NCI-H2081 (cell line): ENCODE data around the gene PTPN23.
"Not testable (repeated sequence)": the region's sequence is repeated elsewhere in the genome, so short reads cannot be mapped to it uniquely, and the experiment has no call there.

Source experiments
- DNase-seq, 2 experiments: peaks; one replicate each; lab custom pipeline; 2025; lab: John Stamatoyannopoulos, UW

The PTPN23 gene

DNA sequence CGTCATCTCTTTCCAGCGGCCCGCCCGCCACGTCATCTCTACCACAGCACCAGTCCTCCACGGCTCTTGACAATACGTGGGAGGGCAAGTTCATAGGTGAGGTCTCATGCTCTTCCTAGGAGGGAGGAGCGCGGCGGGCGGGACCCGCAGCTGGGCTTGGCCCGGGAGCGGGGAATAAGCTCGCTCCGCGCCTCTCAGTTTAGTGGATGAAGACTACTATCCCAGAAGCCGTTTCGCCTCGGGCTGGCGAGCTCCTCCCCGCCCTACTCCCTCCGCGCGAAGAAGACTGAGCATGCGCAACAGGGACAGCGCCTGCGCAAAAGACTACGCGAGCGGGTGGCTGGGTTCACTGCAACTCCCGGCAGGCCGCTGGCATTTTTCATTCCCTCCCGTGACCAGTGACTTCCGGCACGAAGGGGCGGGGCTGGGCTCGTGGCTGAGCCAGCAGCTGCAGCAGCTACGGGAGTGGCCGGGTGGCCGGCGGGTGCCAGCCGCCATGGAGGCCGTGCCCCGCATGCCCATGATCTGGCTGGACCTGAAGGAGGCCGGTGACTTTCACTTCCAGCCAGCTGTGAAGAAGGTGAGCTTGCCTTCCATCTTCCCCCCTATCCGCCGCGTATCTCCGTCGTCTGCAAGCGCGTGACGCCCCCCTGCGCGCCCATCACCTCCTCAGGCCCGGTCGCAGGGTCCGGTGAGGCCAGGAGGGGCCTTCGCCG lies at the start of gene PTPN23:
Gene PTPN23, plus strand, starts transcription at position 421 of the 716 bp plus-strand sequence. Its CDS starts 76 bp downstream, at position 497.
- peak; percentile 80 to 90 for DNase-seq

DNA sequence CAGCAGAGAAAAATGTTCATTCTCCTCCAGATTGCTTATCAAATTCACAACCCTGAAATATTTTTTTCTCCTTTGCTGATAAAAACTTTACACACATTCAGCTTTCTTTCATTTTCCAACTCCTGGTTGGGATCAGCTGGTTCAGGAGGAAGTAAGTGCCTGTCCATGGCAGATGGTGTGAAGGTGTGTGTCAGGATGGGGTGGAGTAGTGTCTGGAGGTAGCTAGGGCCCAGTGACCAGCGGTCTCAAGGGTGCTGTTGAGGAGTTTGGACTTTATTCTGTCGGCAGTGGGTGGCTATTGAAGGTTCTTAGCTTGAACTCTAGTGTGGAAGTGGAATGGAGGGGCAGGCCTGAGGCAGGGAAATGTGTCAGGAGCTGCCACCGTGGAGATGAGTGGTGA lies 46.9 kb upstream of the PTPN23 start:
- no peak for DNase-seq

DNA sequence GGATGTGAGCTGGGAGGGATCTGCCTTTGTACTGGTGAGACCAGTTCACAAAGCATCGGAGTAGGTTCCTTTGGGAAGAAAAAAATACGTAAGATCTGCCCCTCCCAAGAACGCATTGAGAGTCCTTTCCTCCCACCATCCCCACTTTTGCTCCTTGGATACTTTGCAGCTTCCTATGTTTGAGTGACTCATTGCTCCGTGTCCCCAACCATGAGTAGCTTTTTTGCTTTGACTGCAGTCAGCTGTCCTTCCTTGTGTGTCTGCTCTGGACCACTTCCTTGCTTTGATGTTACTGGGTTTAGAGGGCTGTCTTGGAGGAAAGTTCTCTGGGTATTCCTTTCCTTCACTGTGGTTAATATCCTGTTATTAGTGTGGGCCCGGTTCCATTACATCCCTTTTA lies 43.2 kb upstream of the PTPN23 start:
- DNase-seq, result no peak

GRCh38 chr3:47339951-47340350 lies 40.9 kb upstream of the PTPN23 start:
- no peak for DNase-seq

DNA sequence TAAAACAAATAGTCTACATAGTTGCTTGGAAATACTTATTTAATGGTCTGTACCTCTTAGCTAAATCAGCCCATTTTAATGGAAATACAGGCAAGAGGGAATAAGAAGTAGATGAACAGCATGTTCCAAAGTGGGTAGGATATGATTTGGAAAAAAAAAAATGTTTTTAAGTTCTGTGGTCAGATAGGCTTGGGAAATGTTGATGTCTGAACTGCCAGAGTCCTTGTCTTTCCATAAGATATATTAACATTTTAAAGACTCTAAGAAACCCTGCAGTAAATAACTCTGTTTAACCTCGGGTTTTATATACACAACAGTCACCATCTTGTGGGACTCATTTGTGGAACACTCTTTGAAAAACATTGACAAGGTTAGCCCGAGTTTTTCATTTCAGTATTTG lies 40.0 kb upstream of the PTPN23 start:
- DNase-seq, result no peak

GRCh38 chr3:47342151-47342550 lies 38.7 kb upstream of the PTPN23 start:
- DNase-seq, result no peak

DNA sequence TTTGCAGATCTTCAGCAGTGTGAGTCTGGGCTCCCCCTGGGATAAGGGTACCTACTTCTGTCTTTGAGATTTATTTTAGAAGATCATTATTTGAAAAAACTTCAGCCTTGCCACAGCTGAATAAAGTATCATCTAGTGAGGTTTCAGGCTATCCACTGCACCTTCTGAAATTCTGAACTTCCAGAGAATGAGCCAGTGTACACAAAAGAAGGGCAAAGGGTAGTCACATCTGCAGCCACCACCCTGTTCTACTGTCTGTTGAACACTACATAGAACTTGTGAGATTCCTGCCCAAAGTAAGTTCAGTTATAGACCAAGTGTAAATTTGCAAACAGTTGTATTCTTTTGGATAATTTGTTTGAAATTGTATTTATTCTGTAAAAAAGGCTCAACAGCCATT lies 38.0 kb upstream of the PTPN23 start:
- DNase-seq, result no peak

GRCh38 chr3:47343471-47343971 lies 37.3 kb upstream of the PTPN23 start:
- DNase-seq, result no peak

- DNase-seq, result no peak
These were observed 35.9 kb upstream of the PTPN23 start for GRCh38 chr3:47344971-47345370.

DNA sequence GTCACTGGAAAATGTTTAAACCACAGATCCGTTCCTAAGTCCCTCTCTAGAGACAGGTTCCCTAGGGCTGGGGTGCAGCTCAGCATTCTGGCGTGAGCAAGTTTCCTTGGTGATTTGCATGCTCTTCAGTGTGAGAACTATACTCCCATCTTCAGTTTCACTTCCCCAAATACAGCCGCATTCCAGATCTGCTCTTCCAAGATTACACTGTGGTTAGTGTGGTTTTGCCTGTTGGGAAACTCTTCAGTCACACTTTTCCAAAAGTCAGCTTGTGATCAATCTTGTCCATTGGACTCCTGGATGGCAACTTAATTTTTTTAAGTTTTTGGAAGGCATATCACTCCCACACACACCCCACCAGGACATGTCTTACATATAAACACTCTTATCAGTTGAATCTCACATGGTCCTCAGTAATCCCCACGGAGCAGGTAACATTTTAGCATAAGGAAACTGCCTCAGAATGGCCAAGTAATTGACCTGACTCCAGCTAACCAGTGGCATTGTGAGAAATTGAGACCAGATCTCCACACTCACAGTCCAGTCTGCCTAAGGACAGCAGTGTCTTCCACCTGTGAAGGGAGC lies 33.5 kb upstream of the PTPN23 start:
- DNase-seq, result no peak

GRCh38 chr3:47348411-47349154 lies 32.2 kb upstream of the PTPN23 start:
- no peak for DNase-seq

DNA sequence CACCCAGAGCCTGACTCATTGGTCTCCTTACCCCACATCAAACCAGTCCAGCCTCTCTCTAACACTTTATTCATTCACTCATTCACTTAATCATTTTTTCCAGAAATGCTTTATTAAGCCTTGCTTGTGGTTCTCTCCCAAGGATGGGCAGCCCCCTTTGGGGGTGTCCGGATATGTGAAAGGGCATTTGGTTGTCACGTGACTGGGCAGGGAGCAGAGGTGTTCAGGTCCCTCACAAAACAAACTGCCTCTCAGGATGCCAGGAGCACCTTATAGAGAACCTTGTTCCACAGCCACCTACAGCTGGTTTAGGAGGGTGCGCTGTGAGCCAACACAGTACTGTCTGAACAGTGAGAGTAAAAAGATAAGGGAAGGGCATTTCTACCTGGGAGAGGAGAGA lies 25.8 kb upstream of the PTPN23 start:
- no peak for DNase-seq

- DNase-seq, result no peak
These were observed 24.6 kb upstream of the PTPN23 start for GRCh38 chr3:47356201-47356600.

- DNase-seq, result no peak
These were observed 21.5 kb upstream of the PTPN23 start for GRCh38 chr3:47359323-47359722.

DNA sequence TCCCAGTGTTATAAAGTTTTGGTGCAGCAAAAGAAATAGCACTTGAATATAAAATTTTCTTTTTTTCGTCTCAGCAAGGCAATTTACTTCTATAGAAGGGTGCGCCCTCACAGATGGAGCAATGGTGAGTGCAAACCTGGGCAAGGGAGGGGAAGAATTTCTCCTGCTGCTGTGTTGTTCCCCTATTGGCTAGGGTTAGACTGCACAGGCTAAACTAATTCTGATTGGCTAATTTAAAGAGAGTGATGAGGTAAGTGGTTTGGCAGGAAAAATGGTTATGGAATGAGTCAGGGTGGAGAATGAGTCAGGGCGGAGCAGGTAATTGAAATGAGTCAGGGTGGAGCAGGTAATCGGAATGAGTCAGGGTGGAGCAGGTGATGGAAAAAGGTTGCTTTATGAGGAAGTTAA lies 20.7 kb upstream of the PTPN23 start:
- not testable (repeated sequence) for DNase-seq

DNA sequence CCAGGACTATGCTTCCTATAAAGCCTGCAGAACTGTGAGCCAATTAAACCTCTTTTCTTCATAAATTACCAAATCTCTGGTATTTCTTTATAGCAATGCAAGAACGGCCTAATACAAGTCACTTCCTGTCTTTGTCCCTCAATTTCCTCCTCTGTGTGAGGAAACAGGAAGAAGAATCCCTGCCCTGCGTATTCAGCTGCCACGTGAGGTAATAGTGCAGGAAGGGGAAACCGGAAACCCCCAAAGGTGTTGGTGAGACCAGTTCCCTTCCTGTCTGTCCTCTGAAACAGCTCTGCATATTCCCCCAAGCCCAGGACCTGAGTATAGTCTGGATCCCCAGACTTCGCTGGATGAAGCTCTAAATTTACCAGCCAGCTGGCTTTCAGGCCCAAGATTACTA lies 18.1 kb upstream of the PTPN23 start:
- no peak for DNase-seq

DNA sequence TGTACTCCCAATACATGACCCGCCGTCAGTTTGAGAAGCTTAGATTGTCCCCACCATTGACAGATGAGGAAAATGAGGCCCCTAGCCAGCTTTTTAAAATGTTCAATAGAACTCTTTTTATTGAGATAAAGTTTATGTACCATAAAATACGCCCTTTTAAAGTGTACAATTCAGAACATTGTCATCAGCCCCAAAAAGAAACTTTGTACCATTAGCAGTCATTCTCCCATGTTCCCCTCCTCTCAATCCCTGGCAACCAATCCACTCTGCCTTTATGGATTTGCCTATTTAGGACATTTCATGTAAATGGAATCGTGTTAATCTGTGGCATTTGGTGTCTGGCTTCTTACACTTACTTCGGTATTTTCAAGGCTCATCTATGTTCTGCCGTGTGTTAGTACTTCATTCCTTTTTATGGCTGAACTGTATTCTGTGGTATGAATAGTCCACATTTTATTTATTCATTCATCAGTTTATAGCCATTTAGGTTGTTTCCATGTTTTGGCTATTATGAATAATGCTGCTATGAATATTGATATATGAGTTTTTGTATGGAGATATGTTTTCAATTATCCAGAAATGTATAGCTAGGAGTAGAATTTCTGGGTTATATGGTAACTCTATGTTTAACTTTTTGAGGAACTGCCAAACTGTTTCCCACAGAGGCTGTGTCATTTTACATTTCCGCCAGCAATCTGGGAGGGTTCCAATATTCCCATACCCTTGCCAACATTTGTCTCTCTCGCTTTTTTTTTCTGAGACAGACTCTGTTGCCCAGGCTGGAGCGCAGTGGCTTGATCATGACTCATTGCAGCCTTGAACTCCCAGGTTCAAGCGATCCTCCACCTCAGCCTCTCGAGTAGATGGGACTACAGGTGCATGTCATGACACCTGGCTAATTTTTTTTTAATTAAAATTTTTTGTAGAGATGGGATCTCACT lies 15.3 kb upstream of the PTPN23 start:
- no peak for DNase-seq

GRCh38 chr3:47366833-47367232 lies 14.0 kb upstream of the PTPN23 start:
- DNase-seq, result no peak

- no peak for DNase-seq
These were observed 13.2 kb upstream of the PTPN23 start for GRCh38 chr3:47367631-47368030.

DNA sequence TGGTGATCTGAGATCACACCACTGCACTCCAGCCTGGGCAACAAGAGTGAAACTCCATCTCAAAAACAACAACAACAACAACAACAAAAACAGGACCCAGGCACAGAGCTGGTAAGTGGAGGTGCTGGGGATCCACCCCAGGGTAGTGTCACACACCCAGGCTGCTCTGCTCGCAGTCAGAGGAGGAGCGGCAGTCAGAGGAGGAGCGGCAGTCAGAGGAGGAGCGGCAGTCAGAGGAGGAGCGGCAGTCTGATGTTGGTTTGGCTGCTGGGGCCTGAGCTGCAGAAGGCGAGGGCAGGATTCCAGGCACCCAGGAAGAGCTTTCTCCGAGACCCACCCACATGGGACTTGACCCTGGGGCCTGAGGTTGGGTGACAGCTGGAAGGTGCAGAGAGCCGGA lies 10.8 kb upstream of the PTPN23 start:
- DNase-seq, result not testable (repeated sequence)

DNA sequence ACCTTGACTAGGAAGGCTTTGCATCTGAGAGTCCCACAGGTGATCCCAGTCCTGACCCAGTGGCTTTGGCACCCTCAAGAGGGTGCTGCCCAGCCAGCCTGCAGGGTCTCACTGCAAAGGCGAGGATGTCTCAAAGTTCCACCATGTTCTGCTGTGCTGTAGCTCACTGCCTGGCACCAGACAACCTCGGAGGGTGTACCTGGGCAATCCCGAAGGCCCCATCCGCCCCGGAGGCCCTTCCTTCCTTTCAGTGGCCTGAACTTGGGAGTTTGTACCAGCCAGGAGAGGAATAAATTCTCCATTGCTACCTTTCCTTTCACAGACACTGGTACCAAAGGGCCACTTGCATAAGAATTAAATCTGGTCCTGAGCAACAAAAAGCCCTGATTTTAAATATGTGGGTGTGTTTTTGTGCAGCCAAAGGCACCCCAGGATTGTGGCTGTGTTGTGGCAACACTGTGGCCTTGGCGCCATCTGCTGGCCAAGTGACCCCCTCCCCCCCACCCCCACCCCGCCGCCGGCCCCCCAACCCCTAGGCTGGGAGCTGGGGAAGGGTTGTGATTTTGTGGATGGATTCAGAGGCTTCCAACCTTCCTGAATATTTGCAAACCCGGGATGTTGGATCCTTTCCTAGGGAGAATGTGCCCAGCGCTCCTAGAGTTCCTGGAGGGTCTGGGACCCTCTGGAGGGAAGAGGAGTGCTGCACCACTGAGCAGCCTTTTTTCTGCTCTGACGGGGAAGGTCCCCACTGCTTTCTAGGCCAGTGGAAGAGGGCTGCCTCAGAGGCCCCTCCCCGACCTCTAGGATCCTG lies 9.7 kb upstream of the PTPN23 start:
- DNase-seq, result no peak
